HG03432 (cell line): Measurements from ENCODE around the gene RAC2.

Experiments used
- ATAC-seq: cut with Tn5 transposase; IDR thresholded peaks from one replicate; pipeline ENCODE4 v1.9.1; 2021; ENCODE audit warnings: mild to moderate bottlenecking, moderate library complexity; ENCODE audit not compliant: unreplicated experiment

The RAC2 gene

GRCh38 chr22:37222440-37222971 is 21.6 kb downstream of the RAC2 start:
- ATAC-seq = no peak

DNA sequence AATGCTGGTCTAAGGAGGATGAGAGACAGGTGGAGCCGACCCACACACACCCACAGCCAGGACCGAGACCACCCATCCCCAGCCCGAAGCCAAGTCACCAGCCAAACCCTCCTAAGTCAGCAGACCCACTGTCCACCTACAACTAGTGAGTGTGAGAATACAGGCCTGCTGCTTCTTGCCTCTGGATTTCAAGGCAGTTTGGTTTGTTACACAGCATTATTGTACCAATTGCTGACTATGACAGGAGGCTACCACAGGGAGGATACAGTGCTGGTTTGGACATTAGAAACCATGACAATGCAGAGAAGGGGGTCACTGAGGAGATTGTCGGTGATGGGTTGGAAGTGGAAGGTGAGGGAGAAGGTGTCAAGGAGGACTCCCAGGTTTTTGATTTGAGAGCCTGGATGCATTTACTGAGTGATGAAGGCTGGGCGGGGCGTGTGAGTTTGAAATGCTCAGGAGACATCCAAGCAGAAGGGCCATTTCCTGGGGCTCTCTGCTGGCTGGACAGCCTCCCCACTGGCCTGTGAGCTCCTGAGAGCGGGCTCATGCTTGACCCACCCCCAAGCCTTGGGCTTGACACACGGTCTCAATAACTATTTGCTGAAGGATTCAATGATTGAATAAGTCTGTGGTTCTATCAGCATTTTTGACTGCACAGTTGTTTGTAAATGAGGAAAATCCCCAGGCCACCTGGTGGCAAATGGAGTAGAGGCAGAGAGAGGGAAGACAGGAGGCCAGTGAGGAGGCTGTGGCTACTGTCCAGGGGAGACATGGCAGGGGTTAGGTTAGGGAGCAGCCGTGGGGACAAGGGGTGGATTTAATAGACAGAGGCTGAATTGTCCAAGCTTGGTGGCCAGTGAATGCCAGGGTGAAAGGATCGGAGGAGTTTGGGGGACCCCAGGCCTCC is 22.4 kb downstream of the RAC2 start:
- no peak for ATAC-seq

DNA sequence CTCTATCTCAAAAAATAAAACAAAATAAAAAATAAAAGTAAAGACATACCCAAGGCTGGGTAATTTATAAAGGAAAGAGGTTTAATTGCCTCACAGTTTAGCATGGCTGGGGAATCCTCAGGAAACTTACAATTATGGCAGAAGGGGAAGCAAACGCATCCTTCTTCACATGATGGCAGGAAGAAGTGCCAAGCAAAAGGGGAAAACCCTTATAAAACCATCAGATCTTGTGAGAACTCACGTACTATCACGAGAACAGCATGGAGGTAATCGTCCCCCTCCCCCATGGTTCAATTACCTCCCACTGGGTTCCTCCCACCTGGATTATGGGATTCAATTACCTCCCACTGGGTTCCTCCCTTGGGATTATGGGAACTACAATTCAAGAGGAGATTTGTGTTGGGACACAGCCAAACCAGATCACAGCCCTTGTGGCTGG is 23.5 kb downstream of the RAC2 start:
- no peak for ATAC-seq

DNA sequence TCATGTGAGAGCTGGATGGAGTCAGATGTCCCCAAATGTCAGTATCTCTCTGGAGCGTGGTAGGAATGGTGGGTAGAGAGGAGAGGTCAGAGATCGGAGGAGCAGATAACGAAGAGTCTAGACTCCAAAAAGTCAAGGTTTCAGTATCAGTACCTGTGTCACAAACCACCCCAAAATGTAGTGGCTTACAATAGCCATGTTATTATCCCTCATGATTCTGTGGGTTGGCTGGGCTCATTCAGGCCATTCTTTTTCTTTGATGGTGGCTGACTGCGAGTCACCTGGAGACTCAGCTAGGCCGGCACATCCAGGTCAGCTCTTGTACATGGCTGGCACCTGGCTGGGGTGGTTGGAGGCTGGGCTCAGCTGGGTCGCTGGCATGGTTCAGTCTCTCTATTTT is 24.5 kb downstream of the RAC2 start:
- peak; percentile 13 for ATAC-seq

- ATAC-seq = peak; percentile 80
Measured at GRCh38 chr22:37218771-37219411, 25.2 kb downstream of the RAC2 start.

GRCh38 chr22:37218399-37218770 is 25.7 kb downstream of the RAC2 start:
- ATAC-seq = no peak

GRCh38 chr22:37215890-37216289 is 28.2 kb downstream of the RAC2 start:
- ATAC-seq = no peak

- no peak for ATAC-seq
Measured at GRCh38 chr22:37214731-37215030, 29.4 kb downstream of the RAC2 start.

DNA sequence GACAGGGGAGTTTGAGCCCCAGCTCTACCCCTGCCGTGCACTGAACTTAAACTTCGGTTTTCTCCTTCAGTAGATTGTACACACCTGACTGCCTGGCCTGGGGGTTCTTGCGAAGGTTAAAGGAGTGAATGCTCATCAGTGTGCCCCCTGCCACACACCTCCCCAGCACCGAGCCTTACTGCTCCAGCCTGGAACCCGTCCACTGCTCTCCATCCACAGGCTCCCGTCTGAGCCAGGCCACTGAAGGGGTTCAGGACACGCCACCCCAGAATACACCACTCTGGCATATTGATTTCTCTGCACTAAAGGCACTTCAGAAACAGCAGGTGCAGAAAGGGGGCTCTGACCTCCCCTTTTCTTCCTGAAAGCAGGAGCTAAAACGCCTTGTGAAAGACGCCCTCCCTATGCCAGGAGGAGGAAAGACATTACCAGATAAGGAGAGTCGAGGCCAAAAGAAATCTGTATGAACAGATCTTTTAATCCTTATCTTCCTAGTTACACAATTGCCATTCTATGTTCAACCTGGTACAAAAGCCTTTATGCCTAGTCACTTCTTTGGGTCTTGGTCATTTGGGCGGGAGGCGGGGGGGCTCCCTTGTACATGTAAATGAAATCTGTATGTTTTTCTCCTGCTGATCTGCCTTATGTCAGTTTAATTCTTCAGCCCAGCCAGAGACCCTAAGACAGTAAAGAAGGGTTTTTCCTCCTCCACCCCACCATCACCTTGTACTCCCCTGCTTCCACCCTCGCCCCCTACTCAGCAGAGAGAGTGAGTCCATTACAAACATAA is 29.9 kb downstream of the RAC2 start:
- ATAC-seq = no peak

DNA sequence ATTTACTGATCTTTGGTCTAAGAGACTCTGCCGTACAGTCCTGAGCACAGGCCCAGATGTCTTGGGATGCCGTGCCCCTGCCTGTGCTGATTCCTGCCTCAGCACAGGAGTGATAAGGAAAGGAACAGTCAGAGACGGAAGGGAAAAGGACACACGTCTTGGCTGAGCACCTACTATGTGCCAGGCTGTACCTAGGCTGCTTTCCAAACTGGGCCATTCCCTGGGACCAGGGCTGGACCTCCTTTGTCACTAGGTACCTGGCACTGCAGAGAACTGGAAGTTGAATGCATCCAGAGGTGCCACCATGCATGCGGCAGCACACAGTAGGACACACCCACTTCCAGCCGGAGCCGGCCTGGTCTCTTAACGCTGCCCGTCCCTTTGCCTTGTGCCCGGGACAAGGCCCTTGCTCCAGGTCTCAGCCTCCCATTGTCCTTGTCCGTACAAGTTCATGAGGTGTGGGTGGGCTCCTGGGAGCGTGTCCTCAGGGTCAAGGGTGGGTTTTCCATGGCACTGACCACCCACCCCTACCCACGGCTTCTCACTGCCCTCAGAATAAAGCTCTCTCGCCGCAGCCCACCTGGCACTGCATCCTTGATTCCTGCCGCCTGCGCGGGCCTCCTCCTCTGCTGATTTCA is 30.7 kb downstream of the RAC2 start:
- no peak for ATAC-seq

GRCh38 chr22:37212174-37212906 is 31.7 kb downstream of the RAC2 start, which contains the start of gene SSTR3:
Gene SSTR3 (minus strand): TSS chr22:37212477. CDS start chr22:37207803, 4,674 bp downstream.
- ATAC-seq = no peak

DNA sequence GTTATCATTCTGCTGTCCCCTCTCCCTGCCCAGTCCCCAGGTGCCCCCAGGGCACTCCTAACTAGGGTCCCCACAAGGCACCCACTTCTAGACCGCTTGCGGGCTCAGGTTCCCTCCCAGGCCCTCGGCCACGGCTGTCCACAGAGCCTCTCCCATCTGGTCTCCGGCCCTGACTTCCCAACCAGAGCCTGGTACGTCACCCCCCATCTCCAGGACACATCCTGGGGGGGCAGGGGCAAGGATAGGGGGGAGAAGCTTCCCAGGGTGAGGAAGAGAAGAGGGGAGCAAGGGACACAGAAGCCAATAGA is 32.2 kb downstream of the RAC2 start:
- no peak for ATAC-seq

DNA sequence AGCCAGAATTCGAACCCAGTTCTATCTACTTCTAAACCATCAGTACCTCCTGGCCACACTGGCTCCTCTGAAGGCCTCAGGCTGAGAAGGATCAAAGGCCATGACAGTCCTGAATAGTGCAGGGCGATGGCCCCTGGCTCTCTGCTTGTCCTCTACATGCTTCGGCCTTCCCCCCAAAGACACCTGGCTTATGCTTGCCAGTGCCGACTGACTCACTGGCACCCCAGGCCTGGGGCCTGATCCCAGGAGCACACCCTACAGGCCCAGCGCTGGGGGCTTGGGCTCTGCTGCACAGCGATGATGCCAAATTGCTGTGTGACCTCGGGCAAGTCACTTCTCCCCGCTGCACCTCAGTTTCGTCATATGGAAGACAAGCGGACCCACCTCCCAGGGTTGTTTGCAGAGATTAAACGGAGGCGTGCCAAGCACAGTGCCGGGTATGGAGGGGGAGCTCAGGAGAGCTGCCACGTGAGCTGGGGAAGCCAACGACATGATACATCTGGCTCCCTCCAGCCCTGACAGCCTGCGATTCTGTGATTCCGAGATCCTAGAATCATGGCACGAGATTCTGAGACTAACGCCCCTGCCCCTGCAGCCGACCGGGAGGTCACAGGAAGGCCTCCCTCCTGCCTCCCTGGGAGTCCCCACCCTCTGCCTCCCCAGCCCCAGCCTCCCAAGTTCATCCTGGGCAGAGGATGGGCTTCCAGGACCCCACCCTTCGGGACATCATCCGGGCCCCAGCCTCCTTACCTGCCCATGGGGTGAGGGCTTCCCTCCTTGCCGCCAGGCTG is 32.8 kb downstream of the RAC2 start:
- no peak for ATAC-seq

DNA sequence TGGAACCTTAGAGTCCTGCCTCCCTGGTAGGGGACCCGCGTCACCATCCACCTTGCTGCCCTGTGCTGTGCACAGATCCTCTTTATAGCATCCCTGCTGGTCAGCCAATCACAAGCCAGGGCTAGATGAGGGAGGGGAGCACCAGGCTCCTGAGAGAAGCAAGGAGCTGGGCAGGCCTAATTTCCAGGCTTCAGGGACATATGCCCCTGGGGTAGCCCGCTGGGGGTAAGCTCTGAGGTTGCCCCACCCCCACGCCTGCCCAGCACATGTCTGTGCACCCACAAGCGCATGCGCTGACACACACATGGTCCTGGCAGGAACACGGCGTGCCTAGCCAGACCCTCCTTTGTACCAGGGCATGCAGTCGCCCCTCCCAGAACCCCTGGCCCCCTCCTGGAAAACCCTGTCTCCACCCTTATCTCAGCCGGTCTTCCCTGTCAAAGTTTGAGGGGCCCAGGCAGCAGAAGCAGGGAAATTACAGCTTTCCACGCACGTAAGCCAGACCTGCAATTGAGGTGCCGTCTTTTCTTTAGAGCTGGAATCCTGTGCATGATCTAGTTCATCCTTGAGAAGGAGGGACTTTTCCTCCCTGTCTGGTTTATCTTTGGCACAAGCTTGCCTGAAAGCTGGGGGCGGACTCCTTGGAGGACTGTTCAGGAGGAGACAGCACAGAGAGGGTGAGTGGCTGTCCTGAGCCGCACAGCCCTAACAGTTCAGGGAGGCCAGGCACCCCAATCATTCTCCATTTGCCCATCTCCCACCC is 33.8 kb downstream of the RAC2 start:
- ATAC-seq = no peak

- ATAC-seq = no peak
Measured at GRCh38 chr22:37209140-37209845, 34.8 kb downstream of the RAC2 start.

DNA sequence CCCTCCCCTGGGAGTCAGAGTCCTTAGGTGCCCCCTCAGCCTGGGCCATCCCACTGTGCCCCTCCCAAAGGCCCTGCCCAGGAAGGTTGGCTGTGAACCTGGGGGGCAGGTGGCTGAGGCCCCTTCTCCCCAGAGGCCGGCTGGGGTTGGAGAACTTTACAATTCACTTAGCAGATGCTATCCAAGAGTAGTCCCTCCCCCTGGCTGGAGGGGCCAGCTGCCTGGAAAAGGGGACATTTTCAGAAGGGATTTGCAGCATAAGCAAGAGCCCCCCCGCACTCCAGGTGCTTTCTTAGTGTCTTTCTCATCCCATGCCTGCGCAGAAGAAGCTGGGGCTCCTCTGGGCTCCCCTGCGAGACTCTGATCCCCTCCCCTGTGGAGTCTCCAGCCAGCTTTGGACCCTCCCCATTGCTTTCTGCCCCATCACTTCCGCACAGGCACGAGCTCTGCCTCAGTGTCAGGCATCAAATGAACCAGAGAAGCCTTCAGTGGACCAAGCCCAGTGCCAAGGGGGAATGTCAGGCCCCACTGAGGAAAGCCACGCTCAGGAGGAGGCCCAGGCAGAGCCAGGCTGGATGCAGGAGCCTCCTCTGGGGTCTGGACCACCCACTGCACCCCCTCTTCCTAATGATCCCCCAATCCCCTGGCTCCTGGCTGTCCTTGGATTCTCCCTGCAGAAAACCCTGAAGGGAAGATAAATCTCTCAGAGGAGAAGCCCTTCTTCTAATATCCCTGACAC is 35.5 kb downstream of the RAC2 start:
- no peak for ATAC-seq

DNA sequence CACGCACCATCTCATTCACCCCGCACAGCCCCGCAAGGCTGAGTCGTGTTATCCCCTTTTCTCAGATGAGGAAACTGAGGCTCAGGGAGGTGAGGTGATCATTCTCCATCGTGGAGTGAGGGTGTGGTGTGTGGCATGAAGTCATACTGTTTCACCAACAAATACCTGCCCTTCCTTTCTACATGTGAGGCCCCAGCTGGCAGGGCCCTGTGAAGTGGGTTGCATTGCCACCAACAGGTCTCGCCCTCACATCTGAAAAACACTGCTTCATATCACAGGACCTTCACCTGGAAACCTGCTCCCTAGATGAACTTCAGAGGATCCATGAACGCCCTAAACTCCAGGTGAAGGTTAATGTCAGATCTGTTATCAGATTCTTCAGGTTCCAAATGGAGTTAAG is 36.1 kb downstream of the RAC2 start:
- ATAC-seq = no peak
